NCI-H2081 treated with DMSO at 0.1 percent for 48 hours (cell line): ENCODE measurements around the gene BMPR1A.
"Not testable (repeated sequence)": the region's sequence is repeated elsewhere in the genome, so short reads cannot be mapped to it uniquely, and the experiment has no call there.

ENCODE experiments used
- DNase-seq: peaks from one replicate; lab custom pipeline; 2025; lab: John Stamatoyannopoulos, UW

The BMPR1A gene

DNA sequence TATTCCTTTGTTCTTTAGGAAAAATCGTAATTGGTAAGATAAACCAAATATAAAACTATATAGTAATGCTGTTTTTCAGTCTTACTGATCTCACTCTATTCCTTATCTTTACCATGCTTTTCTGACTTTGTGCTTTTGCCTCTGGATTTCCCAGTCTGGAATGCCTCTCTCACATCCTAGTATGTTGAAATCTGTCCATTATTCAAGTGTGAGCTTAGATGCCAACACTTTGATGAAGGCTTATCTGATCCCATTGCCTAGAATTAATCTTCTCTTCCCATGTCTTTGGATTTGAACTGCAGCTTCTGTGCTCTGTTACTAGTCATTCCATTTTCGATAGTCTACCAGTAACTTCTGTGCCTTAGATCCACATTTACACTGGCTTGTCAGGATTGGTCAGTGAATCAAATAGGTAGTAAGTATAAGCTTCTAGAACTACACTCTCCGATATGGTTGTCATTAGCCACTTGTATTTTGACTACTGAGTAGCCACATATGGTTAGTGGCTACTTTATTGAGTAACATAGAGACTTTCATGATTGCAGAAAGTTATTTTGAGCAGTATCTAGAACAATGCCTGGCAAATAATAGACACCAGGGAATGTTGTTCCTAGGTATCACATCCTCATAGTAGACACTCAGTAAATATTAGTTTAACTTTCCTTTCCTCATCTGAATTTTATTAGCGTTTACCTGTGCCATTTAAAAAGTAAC is 92.9 kb downstream of the BMPR1A start:
- no peak for DNase-seq

DNA sequence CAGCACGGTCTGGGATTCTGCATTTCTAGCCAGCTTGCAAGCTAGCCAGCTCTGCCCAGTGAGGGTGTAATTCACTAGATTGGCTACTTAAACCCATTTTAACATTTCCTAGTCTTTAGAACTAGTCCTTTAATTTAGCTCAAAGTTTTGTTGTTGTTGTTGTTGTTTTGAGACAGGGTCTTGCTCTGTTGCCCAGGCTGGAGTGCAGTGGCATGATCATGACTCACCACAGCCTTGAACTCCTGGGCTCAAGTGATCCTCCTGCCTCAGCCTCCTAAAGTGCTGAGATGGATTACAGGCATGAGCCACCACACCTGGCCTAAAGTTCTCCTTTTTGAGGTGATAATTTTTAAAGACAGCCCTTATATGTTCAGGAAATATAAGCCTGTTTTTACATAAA is 94.1 kb downstream of the BMPR1A start:
- DNase-seq: no peak

GRCh38 chr10:86851328-86852207 is 95.1 kb downstream of the BMPR1A start:
- no peak for DNase-seq

GRCh38 chr10:86853582-86853981 is 97.2 kb downstream of the BMPR1A start:
- DNase-seq: not testable (repeated sequence)

GRCh38 chr10:86855513-86855912 is 99.1 kb downstream of the BMPR1A start:
- DNase-seq: no peak

GRCh38 chr10:86856156-86856555 is 99.7 kb downstream of the BMPR1A start:
- DNase-seq: no peak

- DNase-seq: no peak
Observed at GRCh38 chr10:86857128-86857721, 100.8 kb downstream of the BMPR1A start.

GRCh38 chr10:86858011-86858410 is 101.6 kb downstream of the BMPR1A start:
- no peak for DNase-seq

DNA sequence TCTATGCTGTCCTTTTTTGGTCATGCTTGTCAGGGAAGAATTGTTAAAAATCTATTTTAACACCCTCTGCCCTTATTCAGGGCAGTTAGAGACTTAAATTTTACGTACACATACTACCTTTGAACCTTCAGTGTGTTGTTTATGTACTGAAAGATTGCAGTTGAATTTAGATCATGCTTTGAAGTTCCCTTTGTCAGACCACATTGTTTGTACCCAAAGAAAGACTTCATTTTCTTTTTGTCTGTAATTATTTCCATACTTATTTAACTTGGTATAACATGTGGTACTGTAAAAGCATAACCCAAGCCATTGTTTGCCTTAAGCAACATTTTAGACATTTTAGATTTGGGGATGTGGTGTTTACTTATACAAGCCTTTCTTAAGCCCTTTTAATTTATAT is 104.9 kb downstream of the BMPR1A start:
- no peak for DNase-seq

DNA sequence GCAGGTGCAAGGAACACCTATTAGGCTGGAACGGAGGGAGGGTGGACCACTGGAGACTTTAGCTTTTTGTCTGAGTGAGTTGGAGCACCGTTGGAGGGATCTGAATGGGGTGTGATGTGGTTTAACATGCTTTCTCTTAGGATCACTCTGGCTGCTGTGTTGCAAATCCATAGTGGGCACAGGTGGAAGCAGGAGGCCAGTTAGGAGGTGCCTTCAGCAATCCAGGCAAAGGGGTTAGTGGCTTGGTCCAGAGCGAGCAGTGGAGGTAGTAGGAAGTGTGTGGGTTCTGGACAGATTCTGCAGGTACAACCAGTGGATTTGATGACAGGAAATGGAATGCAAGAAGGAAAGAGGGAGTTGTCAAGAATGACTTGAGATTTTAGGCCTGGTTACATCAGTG is 106.0 kb downstream of the BMPR1A start:
- DNase-seq: no peak

DNA sequence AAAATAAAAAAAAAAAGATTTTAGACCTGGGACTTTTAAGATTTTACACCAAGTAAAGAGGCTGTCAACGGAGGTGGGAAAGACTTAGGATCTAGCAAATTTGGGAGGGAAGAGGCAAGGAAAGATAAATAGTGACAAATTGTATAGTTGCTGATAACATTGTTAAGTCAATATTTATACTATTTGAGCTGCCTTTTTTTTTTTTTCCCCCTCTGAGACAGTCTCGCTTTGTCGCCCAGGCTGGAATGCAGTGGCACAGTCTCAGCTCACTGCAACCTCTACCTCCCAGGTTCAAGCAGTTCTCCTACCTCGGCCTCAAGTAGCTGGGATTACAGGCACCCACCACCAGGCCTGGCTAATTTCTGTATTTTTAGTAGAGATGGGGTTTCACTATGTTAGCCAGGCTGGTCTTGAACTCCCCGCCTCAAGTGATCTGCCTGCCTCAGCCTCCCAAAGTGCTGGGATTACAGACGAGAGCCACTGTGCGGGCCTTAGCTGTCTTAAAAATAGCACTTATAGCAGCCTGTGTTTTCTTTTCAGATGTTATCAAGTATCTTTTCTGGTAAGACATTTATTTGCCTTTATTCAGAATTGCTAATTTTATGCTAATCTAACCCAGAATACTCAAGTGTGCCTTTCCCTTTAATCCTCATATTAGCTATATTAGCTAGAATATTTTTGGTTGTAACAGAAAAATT is 106.5 kb downstream of the BMPR1A start:
- DNase-seq: no peak

GRCh38 chr10:86863484-86863842 is 107.0 kb downstream of the BMPR1A start:
- DNase-seq: no peak

DNA sequence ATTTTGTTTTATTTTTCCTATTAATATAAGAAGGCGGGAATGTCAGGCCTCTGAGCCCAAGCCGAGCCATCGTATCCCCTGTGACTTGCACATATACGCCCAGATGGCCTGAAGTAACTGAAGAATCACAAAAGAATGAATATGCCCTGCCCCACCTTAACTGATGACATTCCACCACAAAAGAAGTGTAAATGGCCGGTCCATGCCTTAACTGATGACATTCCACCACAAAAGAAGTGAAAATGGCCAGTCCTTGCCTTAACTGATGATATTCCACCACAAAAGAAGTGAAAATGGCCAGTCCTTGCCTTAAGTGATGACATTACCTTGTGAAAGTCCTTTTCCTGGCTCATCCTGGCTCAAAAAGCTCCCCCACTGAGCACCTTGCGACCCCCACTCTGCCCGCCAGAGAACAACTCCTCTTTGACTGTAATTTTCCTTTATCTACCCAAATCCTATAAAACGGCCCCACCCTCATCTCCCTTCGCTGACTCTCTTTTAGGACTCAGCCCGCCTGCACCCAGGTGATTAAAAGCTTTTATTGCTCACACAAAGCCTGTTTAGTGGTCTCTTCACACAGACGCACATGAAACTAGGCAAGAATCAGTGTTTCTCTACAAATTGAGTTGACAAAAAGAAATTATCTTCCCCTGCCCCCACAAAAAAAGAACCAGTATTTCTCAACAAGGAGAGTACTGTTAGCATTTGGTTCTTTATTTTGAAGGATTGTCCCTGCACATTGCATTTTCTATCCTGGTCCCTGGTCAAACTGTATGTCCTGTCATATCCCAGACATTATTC is 108.8 kb downstream of the BMPR1A start:
- DNase-seq: not testable (repeated sequence)

GRCh38 chr10:86867149-86867548 is 110.7 kb downstream of the BMPR1A start:
- no peak for DNase-seq

GRCh38 chr10:86868353-86868752 is 111.9 kb downstream of the BMPR1A start:
- no peak for DNase-seq

DNA sequence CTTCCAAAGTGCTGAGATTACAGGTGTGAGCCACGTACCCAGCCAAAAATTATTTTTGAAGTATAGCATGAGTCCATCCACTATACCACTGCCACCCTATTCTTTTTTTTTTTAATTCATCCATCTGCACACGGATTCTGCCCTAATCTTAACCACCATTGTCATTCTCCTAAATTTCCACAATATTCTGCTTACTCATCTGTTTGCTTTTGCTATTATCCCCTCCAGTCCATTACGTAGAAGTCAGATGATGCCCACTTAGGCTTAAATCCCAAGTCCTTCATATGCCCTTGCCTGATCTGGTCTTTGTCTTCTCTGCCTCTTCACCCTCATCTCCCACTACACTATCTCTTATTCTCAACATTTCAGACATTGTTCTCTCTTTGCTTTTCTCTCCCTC is 114.3 kb downstream of the BMPR1A start:
- no peak for DNase-seq

DNA sequence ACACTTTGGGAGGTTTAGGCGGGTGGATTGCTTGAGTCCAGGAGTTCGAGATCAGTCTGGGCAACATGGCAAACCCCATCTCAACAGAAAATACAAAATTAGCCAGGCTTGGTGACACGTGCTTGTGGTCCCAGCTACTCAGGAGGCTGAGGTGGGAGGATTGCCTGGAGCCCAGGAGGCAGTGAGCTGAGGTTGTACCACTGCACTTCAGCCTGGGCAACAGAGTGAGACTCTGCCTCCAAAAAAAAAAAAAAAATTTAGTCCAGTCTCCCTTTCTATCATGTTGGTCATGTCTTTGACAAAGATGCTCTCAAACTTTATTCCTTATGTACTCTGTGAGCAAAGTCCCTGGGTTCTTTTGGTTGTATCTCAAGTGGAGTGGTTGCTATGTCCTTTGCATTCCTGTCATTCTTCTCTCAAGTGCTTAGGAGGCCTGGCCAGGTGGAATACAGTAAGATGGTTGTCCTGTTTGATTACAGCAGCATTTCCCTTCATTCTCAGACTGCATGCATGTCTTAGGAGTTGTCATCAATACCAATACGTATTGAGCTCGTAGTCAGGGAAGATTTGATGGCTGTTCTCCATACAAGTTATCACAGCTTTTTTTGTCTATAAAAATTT is 115.3 kb downstream of the BMPR1A start:
- DNase-seq: no peak

DNA sequence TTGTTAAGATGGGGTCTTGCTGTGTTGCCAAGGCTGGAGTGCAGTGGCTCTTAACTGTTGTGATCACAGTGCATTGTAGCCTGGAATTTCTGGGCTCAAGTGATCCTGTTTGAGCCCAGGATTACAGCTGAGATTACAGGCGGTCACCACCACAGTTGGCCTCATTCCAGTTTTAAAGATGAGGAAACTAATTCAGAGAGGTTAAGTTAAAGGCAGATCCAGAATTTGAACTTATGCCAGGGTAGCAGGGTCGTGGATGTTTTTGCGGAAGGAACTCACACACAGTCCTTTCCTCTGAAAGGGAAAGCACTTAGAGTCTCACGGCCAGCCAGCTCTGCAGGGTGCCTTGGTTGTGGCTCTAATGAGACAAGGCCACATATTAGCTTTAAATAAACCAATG is 116.3 kb downstream of the BMPR1A start:
- no peak for DNase-seq

- DNase-seq: no peak
Observed at GRCh38 chr10:86876748-86877147, 120.3 kb downstream of the BMPR1A start.

- no peak for DNase-seq
Observed at GRCh38 chr10:86878983-86879713, 122.7 kb downstream of the BMPR1A start.
